GM13976 (cell line): ENCODE measurements around the gene DSTN.

ENCODE experiments used
- DNase-seq: peaks from one replicate; pipeline ENCODE4 v3.0.0; 2012; ENCODE audit warnings: low spot score
- CTCF ChIP-seq: IDR thresholded peaks from 2 replicates; pipeline ENCODE4 v1.5.1; 2012; ENCODE audit warnings: borderline replicate concordance, mild to moderate bottlenecking; ENCODE audit not compliant: insufficient read depth; ENCODE audit errors: extremely low read depth, missing control alignments, control extremely low read depth
- in situ Hi-C: fragments of 300-500 bp; cut with MboI; formaldehyde crosslinking; loops from one replicate; pipeline ENCODE4 v1.12.0; 2022; ENCODE audit warnings: low sequenced_read_pairs, mixed read lengths, inconsistent platforms; ENCODE audit not compliant: unreplicated experiment

DSTN gene

GRCh38 chr20:17633850-17634500 lies 64.1 kb downstream of the DSTN start:
- TF ChIP-seq CTCF, result no peak
- in situ Hi-C loops, result no loop called here
- no peak for DNase-seq

- in situ Hi-C loops, result no loop called here
- DNase-seq, result no peak
- no peak for TF ChIP-seq CTCF
Measured at GRCh38 chr20:17634661-17635331, 64.9 kb downstream of the DSTN start.

- in situ Hi-C loops, result no loop called here
- no peak for TF ChIP-seq CTCF
- DNase-seq, result no peak
Measured at GRCh38 chr20:17635332-17636244, 65.7 kb downstream of the DSTN start.

- in situ Hi-C loops, result no loop called here
- TF ChIP-seq CTCF, result no peak
- no peak for DNase-seq
Measured at GRCh38 chr20:17636523-17637412, 66.9 kb downstream of the DSTN start.

- DNase-seq, result no peak
- no peak for TF ChIP-seq CTCF
- in situ Hi-C loops, result no loop called here
Measured at GRCh38 chr20:17637413-17637780, 67.5 kb downstream of the DSTN start.

GRCh38 chr20:17637985-17638640 lies 68.2 kb downstream of the DSTN start:
- TF ChIP-seq CTCF, result no peak
- in situ Hi-C loops, result no loop called here
- DNase-seq, result no peak
